Measurements from ENCODE around the gene SREBF2. TPM values are rescaled to one million over a fixed set of nuclear protein-coding genes. Genes with fewer than 3 reads are reported as not detected.

The SREBF2 gene
- total and polyA plus RNA-seq, 2 of the 13 experiments (the other 11 are each of a cell fraction or from before 2014, with no cell fraction given) = 53.8 to 72.6 TPM

- no peak for TF ChIP-seq FOXP4 (CRISPR knock-in tag; IDR thresholded peaks at IDR 0.05)
- TF ChIP-seq ZNF709 (CRISPR knock-in tag; IDR thresholded peaks at IDR 0.05) = no peak
- no peak for TF ChIP-seq STAT6 (CRISPR knock-in tag; IDR thresholded peaks at IDR 0.05; ENCODE audit: borderline replicate concordance)
- TF ChIP-seq AKAP8 (CRISPR knock-in tag; IDR thresholded peaks at IDR 0.05) = no peak
- no peak for TF ChIP-seq KDM2A (CRISPR knock-in tag; IDR thresholded peaks at IDR 0.05; ENCODE audit: borderline replicate concordance, low read depth)
- no peak for TF ChIP-seq RBAK (CRISPR knock-in tag; IDR thresholded peaks at IDR 0.05)
- no peak for TF ChIP-seq ZNF629 (CRISPR knock-in tag; conservative IDR thresholded peaks at IDR 0.05)
- TF ChIP-seq NR3C1 (CRISPR knock-in tag; IDR thresholded peaks at IDR 0.05) = no peak
- TF ChIP-seq ZNF335 (CRISPR knock-in tag; IDR thresholded peaks at IDR 0.05) = no peak
- no peak for TF ChIP-seq ZNF609 (CRISPR knock-in tag; IDR thresholded peaks at IDR 0.05; ENCODE audit: borderline replicate concordance)
- no peak for TF ChIP-seq PBX3 (CRISPR knock-in tag; IDR thresholded peaks at IDR 0.05; ENCODE audit: borderline replicate concordance)
- no peak for TF ChIP-seq ZNF761 (CRISPR knock-in tag; conservative IDR thresholded peaks at IDR 0.05)
- no peak for TF ChIP-seq DDIT3 (CRISPR knock-in tag; IDR thresholded peaks at IDR 0.05)
- TF ChIP-seq ZNF256 (CRISPR knock-in tag; conservative IDR thresholded peaks at IDR 0.05) = no peak
- no peak for TF ChIP-seq CREM (IDR thresholded peaks at IDR 0.05)
- no peak for TF ChIP-seq CREM (CRISPR knock-in tag; IDR thresholded peaks at IDR 0.05)
Measured at GRCh38 chr22:41910050-41911000, 77.4 kb downstream of the SREBF2 start (continued).

Data from HepG2 (cell line).